Thymus (tissue), 11 donors: ENCODE data around the gene CDK13. TPM values are rescaled to one million over a fixed set of nuclear protein-coding genes. Genes with fewer than 3 reads are reported as not detected.

ENCODE experiments used
- DNase-seq, 9 donors: peaks; one replicate each; pipeline ENCODE4 v3.0.0-alpha.2; 2013; ENCODE audit warnings: low spot score in 9 of 9, low read depth in 6 of 9, missing footprints in 1 of 9
- H3K27ac ChIP-seq, 2 donors: one replicate each; pipeline ENCODE4 v1.5.1; 2013; ENCODE audit warnings: control low read depth in 1 of 2, low read depth in 1 of 2, low read length in 1 of 2, mild to moderate bottlenecking in 1 of 2, moderate library complexity in 1 of 2
- H3K27me3 ChIP-seq, 2 donors: one replicate each; pipeline ENCODE4 v1.5.1; 2013; ENCODE audit warnings: low read length in 1 of 2; ENCODE audit not compliant: control insufficient read depth in 2 of 2, insufficient read depth in 1 of 2
- H3K36me3 ChIP-seq, 2 donors: one replicate each; pipeline ENCODE4 v1.5.1; 2013; ENCODE audit warnings: low read length in 1 of 2, mild to moderate bottlenecking in 1 of 2, moderate library complexity in 1 of 2; ENCODE audit not compliant: control insufficient read depth in 2 of 2, insufficient read depth in 2 of 2
- H3K4me1 ChIP-seq, 2 donors: one replicate each; pipeline ENCODE4 v1.5.1; 2013; ENCODE audit warnings: low read length in 2 of 2; ENCODE audit not compliant: control insufficient read depth in 2 of 2, insufficient read depth in 2 of 2
- H3K4me3 ChIP-seq, 2 donors: one replicate each; pipeline ENCODE4 v1.5.1; 2013; ENCODE audit warnings: low read length in 2 of 2, control low read depth in 1 of 2, mild to moderate bottlenecking in 1 of 2
- H3K9me3 ChIP-seq, 2 donors: one replicate each; pipeline ENCODE4 v1.5.1; 2013; ENCODE audit warnings: low read length in 1 of 2, mild to moderate bottlenecking in 1 of 2; ENCODE audit not compliant: control insufficient read depth in 2 of 2, insufficient read depth in 1 of 2
- WGBS: extraction: QIAGEN DNeasy Blood & Tissue Kit; methylation state at CpG from one replicate; pipeline ENCODE4 v1.1.7; 2013; 5-methylcytosine and 5-hydroxymethylcytosine counted together
- polyA plus RNA-seq: library from polyadenylated mRNA; stranded (reverse); fragments of 200-250 nt; gene quantifications from one replicate; pipeline ENCODE4 v1.2.3, GENCODE V29; 2013
- total RNA-seq: library from RNA; stranded (reverse); fragments of 120-200 nt; gene quantifications from one replicate; pipeline ENCODE4 v1.2.4, GENCODE V29; 2013
- donor health status: healthy.

The CDK13 gene
- total and polyA plus RNA-seq, 2 donors, result 40.4 to 48.3 TPM

DNA sequence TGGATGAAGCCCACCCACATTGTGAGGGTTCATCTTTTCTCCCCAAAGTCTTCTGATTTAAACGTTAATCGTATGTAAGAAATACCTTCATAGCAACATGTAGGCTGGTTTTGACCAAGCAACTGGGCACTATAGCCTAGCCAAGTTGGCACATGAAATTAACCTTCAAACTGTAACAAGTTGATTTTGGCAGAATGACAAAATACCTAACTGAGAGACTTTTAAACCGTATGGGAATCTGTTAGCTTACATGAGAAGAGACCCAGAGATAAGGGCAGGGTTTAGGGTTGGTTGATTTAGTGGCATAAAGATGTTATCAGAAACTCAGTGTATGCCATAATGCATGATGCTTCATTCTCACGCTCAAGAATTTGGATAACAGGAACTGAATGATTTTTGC, 69.5 kb downstream of the CDK13 start:
- Histone ChIP-seq H3K4me1 (no peaks in the 10 kb centered on the region), H3K9me3 (no peaks in the 10 kb centered on the region), H3K36me3 (peaks cover 4 to 7% of the 10 kb centered on the region in 2 donors), H3K27ac (no peak overlapping the region), H3K4me3 (no peak overlapping the region), H3K27me3 (no peaks in the 10 kb centered on the region)
- 95% methylated on average over 4 of the region's 4 CpGs for WGBS
- DNase-seq, result no peak

DNA sequence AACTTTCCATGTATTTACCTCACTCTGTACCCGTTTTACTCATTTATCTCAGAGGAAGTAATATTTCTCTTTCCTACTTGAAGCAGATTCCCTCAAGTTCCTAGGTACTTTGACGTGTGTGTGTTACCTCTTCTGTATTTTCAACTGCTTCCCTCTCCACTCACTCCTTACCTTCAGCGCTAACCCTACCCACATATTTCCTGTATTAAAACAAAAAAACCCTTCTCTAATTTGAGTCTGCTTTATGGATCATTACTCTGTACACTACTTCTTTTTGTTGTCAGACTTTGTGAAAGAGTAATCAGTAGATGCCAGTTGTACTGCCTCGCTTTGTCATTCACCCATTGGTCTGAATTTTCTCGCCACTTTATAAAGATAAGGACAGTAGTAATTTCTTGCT, 74.0 kb downstream of the CDK13 start:
- Histone ChIP-seq H3K36me3 (peaks cover 3 to 17% of the 10 kb centered on the region in 2 donors), H3K27ac (no peak overlapping the region), H3K4me3 (no peak overlapping the region), H3K9me3 (no peaks in the 10 kb centered on the region), H3K27me3 (no peaks in the 10 kb centered on the region), H3K4me1 (no peaks in the 10 kb centered on the region)
- no peak for DNase-seq
- WGBS, result 62% methylated on average over 5 of the region's 5 CpGs

DNA sequence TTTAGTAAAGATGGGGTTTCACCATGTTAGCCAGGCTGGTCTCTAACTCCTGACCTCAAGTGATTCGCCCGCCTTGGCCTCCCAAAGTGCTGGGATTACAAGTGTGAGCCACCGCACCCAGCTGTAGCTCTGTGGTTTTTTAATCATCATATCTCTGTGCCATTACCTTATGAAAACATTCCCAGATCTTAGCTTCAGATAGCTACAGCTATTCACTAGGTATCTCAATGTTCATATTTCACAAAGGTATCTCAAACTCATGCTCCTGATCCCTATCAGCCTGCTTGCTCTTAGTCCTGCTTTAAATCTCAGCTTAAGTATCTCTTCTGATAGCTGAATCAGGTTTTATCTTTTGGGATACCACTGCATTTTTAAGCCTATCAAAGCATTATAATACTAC, 74.8 kb downstream of the CDK13 start:
- H3K27me3 ChIP-seq, result no peaks in the 10 kb centered on the region
- WGBS, result 98% methylated on average over 3 of the region's 3 CpGs
- peaks cover 3 to 17% of the 10 kb centered on the region in 2 donors for H3K36me3 ChIP-seq
- no peak overlapping the region for H3K27ac ChIP-seq
- H3K4me3 ChIP-seq, result no peak overlapping the region
- no peak for DNase-seq
- H3K9me3 ChIP-seq, result no peaks in the 10 kb centered on the region
- no peaks in the 10 kb centered on the region for H3K4me1 ChIP-seq

- H3K4me3 ChIP-seq, result no peak overlapping the region
- H3K36me3 ChIP-seq, result peaks cover 11 to 19% of the 10 kb centered on the region in 2 donors
- H3K27ac ChIP-seq, result no peak overlapping the region
- DNase-seq, result no peak
- no peaks in the 10 kb centered on the region for H3K27me3 ChIP-seq
- 97% methylated on average over 4 of the region's 4 CpGs for WGBS
- no peaks in the 10 kb centered on the region for H3K4me1 ChIP-seq
- H3K9me3 ChIP-seq, result no peaks in the 10 kb centered on the region
Measured at GRCh38 chr7:40027545-40027944, 77.5 kb downstream of the CDK13 start.

GRCh38 chr7:40033826-40034225, 83.8 kb downstream of the CDK13 start:
- Histone ChIP-seq H3K27ac (no peak overlapping the region), H3K9me3 (no peaks in the 10 kb centered on the region), H3K27me3 (no peaks in the 10 kb centered on the region), H3K36me3 (peaks cover 11 to 12% of the 10 kb centered on the region in 2 donors), H3K4me1 (no peaks in the 10 kb centered on the region), H3K4me3 (no peak overlapping the region)
- 97% methylated on average over 1 of the region's 1 CpG for WGBS
- no peak for DNase-seq

DNA sequence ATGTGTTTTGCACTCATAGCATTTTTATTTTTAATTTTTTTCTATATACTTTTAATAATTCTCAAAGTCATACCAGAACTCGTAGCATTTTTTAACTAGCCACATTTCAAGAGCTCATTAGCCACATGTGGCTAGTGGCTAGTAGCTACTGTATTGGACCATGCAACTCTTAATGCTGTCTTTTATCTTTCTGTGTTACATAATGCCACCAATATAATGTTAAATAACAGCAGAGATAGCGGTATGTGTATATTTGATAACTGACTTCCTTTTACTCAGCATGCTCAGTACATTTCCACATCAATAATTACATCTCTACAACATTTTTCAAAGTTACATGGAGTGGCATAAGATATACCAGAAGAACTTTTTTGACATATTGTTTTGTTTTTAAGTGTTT, 91.4 kb downstream of the CDK13 start:
- no peak for DNase-seq
- H3K4me3 ChIP-seq, result no peak overlapping the region
- no peak overlapping the region for H3K27ac ChIP-seq
- H3K4me1 ChIP-seq, result no peaks in the 10 kb centered on the region
- H3K9me3 ChIP-seq, result no peaks in the 10 kb centered on the region
- no peaks in the 10 kb centered on the region for H3K27me3 ChIP-seq
- H3K36me3 ChIP-seq, result peaks cover 6 to 12% of the 10 kb centered on the region in 2 donors
- WGBS, result 97% methylated on average over 2 of the region's 2 CpGs

DNA sequence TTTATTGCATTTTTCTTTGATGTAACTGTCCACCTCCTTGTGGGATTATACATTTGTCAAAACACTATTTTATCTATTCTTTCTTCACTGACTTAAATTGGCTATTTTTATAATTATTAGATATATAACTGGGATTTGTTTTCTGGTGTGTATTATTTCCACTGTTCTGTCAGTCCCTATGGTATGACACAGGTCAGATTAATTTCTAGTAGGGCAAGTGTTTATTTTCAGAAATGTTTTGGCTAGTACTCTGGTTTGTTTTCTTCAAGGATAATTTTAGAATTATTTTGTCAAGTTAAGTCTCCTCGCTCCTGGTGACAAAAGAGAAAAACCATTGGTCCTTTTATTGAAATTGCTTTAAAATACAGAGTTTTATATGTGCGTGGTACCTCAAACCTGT, 93.1 kb downstream of the CDK13 start:
- Histone ChIP-seq H3K4me3 (no peak overlapping the region), H3K27ac (no peak overlapping the region), H3K4me1 (no peaks in the 10 kb centered on the region), H3K36me3 (peaks cover 6 to 14% of the 10 kb centered on the region in 2 donors), H3K9me3 (no peaks in the 10 kb centered on the region), H3K27me3 (no peaks in the 10 kb centered on the region)
- DNase-seq, result no peak
- WGBS, result 98% methylated on average over 2 of the region's 2 CpGs

DNA sequence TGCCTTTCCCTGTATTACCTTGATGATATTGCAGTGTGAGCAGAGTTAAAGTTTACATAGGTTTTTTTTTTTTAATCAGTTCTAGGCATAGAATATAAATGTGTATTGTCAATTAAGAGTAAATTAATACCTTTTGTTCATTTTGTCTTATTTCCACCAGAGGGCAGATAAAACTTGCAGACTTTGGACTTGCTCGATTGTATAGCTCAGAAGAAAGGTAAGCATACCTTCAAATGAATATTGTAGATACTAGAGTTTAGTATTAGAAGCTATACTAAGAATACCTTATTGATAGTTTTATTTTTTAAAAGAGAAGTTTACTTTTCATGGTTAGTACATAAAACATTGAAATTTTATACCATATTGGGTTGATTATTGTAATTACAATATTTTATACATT, 97.6 kb downstream of the CDK13 start:
- DNase-seq, result no peak
- peaks cover 7 to 11% of the 10 kb centered on the region in 2 donors for H3K36me3 ChIP-seq

GRCh38 chr7:40057292-40057691, 107.2 kb downstream of the CDK13 start:
- DNase-seq, result no peak
- H3K4me3 ChIP-seq, result no peak overlapping the region
- H3K36me3 ChIP-seq, result peaks cover 0 to 8% of the 10 kb centered on the region in 2 donors
- H3K9me3 ChIP-seq, result no peaks in the 10 kb centered on the region
- no peaks in the 10 kb centered on the region for H3K4me1 ChIP-seq
- H3K27me3 ChIP-seq, result no peaks in the 10 kb centered on the region
- no peak overlapping the region for H3K27ac ChIP-seq
- 86% methylated on average over 2 of the region's 2 CpGs for WGBS

More for the DNA sequence above, 97.6 kb downstream of the CDK13 start:
- Histone ChIP-seq H3K9me3 (no peaks in the 10 kb centered on the region), H3K27ac (no peak overlapping the region), H3K4me1 (no peaks in the 10 kb centered on the region), H3K4me3 (no peak overlapping the region), H3K27me3 (no peaks in the 10 kb centered on the region)
- WGBS, result 88% methylated on average over 1 of the region's 1 CpG

DNA sequence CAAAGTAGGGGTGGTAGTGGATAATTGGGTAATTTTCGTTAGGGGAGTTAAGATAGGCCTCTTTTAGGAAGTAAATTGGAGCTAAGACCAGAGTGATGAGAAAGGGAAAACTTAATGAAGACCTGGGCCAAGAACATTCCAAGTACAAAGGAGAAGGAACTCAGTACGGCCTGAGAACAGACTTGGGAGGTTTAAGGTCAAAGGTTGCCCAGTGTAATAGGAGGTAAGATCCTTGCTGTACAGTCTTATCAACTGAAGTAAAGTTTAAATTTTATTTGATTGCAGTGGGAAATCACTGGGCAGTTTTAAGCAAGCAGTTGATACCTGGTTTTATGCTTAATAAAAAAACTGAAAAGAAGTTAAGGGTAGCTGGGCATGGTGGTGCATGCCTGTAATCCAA, 108.0 kb downstream of the CDK13 start:
- Histone ChIP-seq H3K27ac (no peak overlapping the region), H3K9me3 (no peaks in the 10 kb centered on the region), H3K36me3 (peaks cover under 1 to 13% of the 10 kb centered on the region in 2 donors), H3K27me3 (no peaks in the 10 kb centered on the region), H3K4me1 (no peaks in the 10 kb centered on the region), H3K4me3 (no peak overlapping the region)
- no peak for DNase-seq
- WGBS, result 49% methylated on average over 2 of the region's 2 CpGs
